ENCODE measurements around the gene BMPER.

BMPER gene

DNA sequence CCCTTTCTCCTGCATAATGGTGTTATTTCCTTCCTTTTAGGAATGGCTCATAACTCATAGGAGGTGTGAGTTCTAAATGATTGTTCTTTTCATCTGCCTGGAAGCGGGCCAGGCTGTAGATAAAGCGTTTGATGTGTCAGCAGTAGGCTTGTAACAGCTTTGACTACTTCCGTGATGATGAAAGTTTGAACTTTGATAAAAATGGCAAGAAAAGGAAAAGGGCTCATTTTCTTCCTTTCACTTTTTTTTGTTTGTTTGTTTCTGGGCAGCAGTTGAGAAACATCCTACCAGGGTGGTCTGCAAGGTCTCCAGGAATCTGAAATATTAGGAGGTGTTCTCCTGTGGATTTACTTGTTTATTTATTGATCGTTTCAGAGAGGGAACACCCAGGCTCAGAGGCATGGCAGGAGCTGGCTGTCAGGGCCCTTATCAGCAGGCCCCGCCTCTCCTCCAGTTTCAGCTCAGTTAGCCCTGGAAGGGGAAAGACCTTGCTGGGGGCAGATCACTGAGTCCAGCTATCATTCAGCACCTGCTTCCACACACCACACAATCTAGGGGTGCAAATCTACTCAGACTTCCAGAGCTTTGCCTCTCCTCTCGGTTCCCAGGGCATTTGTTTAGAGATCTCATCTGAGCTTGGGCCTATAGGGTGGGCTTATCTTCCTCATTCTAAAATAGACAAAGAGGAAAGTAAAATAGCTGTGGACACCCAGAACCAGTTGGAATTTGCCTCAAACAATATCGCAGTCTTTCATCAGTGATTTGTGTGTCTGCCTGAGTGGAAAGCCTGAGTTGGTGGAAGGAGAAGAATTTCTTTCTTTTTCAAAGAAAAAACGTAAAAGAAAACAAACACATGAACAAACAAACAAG lies 130.9 kb downstream of the BMPER start:
- DNase-seq: no peak

DNA sequence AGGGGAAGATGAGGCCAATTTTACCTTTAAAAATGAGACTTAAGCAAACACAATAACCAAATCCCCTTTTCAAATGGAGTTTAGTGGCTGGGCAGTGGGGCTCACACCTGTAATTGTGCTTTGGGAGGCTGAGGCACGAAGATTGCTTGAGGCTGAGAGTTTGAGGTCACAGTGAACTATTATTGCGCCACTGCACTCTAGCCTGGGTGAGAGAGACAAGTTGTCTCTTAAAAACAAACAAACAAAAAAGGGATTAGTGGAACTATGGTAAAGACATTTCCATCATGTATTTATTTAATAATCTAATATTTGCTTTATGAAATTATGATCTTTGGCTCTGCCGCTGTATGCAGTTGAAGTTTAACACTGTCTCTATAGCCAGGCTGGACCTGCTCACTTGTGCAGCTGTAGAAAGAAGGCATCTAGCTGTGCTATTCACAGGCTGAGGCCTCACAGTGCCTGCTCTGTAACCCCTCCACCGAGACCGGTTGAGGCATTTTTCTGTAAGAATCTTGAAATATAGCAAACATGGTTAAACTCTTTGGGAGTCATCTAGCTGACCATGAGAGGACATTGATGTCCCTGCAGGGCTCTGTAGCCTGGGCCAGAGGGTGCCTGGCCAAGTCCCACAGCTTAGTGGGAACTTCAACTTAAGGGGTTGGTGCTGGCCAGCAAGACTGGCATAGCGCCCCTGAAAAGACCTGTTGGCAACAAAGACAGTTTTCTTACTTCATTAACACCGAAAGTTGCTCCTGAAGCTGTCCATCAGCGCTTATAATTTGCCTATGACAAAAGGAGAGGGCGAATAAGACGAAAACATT lies 131.8 kb downstream of the BMPER start:
- no peak for DNase-seq

DNA sequence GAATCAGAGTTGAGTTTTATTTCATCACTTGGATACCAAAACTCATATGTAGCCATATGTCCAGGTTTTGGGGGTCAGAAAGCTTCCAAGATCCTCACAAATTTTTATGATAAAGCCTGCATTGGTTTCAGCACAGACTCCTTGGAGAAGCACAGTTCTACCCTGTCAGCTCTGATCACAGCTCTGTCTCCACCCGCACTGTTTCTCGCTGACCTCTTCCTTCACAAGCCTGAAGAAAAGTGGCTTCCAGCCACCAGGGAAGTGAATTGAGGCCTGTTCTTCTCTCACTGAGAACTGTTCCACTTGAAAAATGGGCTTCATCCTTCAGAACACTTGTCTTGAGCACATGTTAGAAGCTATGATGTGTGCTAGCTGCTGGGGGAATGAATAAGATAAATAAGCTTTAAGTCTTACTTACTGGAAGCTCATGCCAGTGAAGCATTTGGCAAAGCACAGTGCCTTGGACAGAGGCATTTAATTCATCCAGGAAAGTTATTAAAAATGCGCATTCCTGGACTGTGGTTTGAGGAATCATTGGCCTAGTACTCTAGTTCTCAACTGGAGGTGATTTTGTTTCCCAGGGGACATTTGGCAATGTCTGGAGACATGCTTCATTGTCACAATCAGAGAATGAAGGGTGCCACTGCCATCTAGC lies 133.6 kb downstream of the BMPER start:
- no peak for DNase-seq

DNA sequence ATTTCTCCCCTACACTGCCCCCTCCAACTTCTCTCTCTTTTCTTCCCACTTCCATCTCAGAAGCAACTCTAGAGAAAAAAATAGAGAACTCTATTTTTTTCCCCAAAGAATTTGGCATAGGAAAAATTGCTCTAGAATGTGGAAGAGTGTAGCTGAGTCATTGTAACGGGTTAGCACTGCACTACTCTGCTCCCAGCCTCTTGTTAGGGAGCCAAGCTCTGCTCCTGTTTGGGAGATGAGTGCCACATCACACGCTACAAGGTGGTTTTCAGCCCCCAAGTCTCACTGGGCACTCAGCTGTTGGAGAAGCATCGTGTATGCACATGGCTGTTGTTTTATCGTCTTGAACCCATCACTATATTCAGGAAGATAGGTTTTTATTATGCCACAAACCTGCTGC lies 136.4 kb downstream of the BMPER start:
- no peak for DNase-seq

DNA sequence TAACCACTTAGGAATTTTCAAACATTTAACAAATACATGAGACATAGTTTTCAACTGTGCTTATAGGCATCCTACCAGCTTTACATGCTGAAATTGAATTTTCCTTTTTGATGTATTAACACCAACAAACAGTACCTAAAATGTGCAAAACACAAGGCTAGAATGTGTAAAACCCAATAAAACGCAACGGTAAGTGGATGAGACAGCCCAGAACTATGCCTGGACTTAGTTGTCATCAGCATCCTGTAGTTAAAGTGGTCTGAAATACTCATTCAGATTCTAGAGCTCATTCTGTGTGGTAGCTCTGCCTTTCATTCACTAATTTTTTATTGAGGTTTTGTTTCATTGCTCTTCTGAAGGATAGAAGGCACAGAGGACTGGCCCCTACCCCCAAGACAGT lies 137.1 kb downstream of the BMPER start:
- DNase-seq: no peak

DNA sequence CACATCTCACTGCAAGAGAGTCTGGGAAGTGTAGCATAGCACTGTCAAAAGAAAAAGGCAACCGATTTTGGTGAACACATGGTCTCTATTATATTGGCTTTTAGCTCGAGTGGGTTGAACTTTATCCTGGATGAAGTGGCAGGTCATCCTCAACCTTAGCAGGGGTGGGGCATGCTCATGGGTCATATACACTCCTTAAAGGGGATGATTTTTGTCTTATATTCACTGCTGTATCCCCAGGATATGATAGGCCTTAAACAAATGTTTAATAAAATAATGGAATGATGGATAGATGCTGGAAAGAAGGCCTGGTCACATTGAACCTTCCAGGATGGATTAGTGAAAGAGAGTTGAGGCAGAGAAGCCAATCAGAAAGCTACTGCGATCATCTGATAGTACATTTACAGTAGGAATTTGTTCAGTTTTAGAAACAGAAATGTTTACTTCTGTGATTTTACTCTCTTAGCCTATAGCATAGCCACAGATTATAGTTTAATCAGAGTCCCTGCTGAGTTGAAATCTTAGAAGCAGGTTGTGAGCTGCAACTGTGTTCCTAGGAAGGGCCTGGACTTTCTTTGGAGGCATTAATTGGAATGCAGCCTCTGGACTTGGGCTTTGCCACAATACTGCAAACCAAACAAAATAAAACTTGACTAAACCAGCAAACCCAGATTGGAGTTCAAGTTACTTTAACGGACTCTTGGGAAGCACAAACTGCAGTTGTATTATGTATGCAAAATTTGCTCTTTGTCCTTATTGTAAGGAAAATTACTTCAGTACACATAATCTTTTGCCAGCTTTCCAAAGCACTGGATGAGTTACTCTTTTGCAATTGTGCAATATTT lies 138.3 kb downstream of the BMPER start:
- DNase-seq: no peak

DNA sequence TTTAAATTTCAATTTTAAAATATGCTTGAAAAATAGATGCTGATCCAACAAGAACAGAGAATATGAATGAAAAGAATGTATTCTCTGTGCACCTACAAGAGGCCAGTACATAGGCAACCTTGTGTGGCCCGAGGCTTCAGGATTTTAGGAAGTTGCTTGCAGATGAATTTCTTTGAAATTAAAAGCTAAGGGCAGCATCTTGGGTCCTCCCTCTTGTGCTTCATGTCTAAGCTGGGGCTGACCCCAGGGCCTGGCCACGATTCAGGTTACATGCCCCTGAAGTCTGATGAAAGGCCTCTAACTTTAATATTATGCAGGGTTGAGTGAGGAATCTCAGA lies 138.9 kb downstream of the BMPER start:
- no peak for DNase-seq

DNA sequence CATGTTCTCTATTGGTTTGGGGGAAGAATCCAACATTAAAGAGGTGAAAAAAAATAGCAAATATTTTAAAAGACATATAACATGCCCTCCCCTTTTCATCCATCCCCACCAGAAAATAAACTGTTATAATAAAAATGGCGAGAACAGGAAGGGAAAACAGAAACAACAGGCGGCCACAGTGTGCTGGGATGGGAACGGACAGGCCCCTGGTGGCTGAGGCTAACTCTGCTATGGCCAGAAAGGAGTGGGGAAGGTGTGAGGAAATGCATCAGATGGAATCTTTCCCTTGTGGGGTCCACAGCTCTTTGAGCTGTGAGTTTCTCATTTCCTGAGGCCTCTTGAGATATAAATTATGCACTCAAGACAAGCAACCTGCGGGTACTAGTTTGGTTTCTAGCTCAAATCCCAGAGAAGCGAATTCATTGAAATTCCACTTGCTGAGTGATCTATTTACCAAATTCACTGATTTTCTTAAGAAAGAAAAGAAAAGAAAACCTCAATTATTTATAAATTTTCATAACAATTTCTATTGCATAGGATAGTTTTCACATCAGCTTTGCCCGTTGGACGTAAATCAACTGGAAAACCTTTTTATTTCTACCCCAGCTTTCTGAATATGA lies 139.5 kb downstream of the BMPER start:
- DNase-seq: no peak

DNA sequence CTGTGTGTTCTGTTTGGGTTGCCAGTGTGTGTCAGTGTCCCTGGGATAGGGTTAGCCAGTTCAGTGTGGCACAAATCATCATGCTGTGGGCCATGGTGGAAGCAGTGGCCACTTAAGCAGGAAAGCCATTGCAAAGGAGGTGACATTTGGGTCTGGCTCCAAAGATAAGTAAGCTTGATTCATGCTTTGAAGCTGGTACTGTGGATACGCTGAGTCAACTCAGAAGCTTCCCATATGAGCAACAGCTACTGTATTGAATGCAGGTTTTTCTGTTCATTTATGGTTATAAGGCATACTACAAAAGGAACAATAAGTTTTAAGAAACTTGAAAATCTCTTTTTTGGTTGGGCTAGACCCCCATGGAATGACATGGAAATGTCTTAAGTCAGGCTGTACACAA lies 143.1 kb downstream of the BMPER start:
- no peak for DNase-seq

DNA sequence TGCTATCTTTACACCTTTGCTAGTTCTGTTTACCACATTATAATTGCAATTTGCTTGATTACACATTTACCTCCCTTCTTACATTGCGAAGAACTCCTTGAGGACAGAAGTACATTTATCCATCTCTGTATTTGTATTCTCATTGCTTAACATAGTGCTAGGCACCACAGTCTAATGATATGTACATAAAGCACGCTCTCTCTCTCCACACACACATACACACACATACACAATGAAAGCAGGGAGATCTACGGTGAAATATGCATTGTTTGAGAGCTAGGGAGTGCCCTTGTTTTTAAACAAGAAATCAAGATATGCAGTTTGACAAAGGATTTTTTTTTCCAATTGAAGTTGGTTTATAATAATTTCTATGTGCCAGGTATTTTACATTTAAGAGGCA lies 148.7 kb downstream of the BMPER start:
- no peak for DNase-seq

DNA sequence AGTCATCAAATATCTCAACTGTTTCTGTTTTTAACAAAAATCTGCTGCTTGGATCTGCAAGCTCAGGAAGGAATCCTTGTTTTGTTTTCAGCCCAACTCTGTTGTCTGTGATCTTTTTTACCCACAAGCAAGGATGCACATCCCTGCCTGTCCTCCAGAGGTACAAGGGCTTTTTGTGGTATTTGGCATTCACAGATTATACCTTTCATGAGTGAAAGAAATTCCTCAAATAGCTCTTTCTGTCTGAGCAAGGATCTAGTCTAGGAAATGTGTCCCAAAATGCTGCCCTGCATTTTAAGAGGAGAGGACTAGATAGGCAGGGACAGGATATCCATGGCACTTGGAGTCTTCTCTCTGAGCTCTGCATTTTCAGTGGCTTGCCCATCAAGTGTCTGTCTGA lies 151.8 kb downstream of the BMPER start:
- no peak for DNase-seq

DNA sequence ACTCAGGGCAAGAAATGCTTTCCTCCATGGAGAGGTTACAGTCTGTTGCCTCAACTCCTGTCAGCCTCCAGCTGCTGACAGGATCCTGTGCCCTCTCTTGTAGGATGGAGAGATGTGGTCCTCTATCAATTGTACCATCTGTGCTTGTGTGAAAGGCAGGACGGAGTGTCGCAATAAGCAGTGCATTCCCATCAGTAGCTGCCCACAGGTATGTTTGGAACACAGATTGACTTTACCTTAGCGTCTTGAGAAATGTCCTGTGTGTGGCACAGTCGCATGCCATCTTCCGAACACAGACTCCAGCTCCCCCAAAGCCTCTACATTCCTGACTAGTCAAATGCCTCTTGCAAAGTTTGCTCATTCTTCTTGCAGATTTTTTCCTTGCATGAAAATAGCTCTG lies 152.6 kb downstream of the BMPER start:
- no peak for DNase-seq

DNA sequence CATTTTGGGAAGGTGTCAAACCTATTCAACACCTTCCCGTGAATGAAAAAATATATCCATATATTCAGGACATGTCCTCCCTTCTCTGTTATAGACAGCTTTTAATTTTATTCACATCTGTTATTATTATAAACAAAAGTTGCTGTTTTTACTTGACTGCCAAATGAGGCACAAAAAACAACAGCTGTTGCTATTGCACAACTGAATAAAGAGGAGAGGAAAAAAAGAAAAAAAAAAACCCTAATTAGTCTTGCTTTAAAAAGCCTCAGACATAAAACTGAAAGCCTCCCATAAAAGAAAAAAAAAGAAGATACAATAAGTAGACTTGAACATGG lies 153.4 kb downstream of the BMPER start:
- no peak for DNase-seq

DNA sequence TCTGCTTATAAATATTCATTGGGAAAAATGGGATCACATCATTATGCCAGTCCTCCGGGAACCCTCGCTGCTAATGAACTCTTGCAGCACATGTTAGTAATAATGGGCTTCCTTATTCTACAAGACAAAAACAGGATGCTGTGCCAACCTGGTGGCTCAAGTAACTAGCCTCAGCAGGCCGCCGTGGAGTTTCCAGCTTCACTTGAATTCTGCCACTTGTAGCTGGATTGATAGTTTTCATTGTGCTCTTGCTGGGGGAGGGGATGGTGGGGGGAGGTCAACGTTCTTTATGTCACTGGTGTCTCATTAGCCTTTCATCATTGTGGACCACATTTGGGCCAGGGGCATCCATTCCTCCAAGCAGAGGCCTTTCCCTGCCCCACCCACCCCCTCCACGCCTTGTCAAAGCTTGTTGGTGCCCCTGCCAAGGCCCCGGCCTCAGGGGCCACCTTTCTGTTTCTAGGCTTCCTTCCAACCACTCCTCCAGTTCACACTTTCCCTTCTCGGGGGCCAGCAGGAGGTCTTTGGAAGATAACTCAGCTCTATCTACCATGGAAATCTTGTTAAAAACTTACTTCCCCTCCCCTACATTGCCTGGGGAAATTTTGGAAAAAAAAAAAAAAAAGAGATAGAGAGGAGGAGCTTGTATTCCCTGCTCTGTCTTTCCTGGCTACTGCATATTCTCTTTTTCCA lies 153.9 kb downstream of the BMPER start:
- peak; percentile 51 for DNase-seq

DNA sequence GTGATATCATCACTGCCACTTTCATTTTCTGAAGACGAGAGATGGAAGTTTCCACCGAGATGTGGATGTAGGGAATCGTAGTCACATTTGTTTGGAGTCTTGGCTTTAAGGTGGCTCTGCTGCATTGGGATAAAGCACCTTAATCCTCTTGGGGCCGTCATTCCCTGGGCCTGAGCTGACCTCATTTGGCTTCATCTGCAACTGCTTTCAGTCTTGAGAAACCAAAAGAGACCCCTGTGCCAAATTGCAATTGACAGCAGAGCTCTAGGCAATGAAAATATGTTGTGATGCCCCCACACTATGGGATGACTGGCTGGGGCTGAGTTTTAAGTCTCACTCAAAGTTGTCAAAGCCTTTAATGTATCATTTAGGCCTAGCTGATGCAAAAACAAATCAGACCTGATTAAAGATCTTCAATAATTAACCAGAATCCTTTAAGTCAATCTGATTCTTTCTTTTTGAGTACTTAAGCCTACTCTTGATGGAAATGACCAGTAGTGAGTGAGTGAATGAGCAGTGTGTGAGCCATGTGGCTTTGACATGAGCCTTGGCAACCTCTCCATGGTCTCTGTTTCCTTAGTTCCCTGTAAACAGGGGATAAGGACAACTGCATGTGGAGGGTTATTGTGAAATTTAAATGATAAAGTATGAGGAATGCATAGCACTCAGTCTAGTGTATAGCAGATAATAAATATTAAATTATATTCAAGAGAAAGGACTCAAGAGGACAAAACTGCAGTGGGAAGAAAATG lies 155.0 kb downstream of the BMPER start:
- DNase-seq: no peak

DNA sequence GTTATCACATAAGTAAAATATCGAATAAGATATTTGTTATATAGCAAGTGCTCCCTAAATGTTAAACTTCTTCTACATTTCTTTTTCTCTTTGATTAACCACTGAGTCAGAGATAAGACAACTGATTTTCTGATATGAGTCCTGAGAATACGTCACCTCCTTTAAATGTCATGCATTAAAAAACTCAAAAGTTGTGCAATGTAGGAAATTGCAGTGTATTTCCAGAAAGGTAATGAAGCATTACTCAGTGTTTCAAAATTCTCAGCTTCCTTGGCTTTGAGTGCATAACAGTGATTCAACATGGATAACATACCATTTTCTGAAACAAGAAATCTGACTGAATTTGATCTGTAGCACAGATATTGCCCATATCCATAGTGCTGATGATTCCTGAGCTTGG lies 155.8 kb downstream of the BMPER start:
- DNase-seq: no peak

DNA sequence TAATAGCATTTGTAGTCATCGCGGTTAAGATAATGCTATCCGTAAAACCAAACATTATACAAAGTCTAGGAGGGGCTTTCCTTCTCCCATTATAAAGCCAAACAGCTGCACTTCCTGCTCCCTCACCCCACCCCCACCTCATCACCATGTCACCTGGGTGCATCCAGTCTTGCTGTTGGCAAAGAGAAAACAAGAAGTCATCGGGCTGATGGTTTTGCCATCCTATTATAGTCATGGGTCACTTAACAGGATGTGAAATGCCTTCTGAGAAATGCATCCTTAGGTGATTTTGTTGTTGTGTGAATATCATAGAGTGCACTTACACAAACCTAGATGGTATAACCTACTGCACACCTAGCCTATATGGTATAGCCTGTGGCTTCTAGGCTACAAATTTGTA lies 157.0 kb downstream of the BMPER start:
- DNase-seq: no peak

DNA sequence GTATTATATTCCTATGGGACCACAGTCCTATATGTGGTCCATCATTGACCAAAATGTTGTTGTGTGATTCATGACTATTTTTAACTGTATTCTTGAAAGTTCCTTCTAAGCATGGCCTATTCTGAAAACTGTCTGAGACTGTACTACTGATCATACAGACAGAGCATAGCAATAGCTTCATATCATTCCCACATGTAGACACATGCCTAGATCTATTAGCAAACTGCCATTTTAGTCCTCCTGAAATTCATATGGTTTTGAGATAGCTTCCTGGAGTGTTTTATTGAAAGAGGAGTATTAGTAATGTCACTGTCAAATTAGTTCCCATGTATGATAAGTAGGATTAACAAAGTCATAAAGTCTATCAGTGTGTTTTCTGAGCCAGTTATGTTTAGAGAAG lies 157.5 kb downstream of the BMPER start:
- no peak for DNase-seq

DNA sequence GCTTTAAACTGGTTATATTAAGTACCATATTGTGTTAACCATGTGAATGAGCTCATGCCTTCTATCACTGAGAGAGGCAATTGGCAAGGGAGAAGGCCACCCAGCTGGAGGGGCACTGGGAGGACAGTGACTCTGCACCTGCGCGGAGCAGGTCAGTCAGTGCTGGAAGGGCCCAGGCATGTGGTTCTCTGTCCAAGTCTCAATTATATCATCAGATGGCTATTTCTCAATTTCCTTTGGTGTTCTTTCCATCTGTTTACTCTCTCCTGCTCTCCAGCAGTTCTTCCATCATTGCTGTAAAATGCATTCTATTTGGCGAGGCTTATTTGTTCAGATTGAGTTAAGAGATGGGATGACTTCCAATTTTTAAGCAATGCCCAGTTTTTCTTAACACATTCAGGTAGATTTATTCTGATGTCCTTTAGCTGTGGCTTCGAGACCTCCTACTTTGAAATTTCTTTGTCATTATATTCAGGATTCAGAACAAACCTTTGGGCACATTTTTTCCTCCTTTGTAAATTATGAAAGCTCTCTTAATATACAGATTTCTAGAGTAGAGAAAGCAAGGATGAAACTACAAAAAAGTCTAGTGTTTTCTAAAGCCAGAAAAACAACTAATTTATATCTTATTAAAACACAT lies 159.3 kb downstream of the BMPER start:
- peak; percentile 51 for DNase-seq

DNA sequence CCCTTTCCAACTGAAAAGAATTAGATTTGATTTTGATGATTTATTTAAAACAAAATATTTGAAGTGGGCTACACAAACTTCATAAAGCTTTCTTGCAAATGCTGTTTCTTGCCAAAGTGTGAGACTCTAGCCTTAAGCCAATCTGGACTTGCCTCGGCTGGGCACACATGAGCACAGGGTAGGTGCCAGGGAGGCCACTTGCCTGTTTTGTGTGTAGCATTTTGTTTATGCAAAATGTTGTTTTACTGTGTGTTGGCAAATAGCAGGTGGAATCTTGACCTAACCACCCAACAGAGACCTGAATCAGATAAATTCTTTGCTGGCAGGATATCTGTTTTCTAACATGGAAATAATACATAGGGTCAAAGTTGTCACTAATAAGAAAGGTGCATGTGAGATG lies 161.1 kb downstream of the BMPER start:
- DNase-seq: no peak
